Panc1 (cell line): ENCODE results near the gene CMYA5.

Experiments
- CTCF ChIP-seq: fragments of 450-650 bp; IDR thresholded peaks from 2 replicates; pipeline ENCODE4 v1.5.1; 2017; ENCODE audit warnings: mild to moderate bottlenecking
- POLR2AphosphoS5 ChIP-seq: IDR thresholded peaks from 2 replicates; pipeline ENCODE4 v1.6.1; 2012; ENCODE audit warnings: mild to moderate bottlenecking, low read depth, low read length, moderate library complexity
- REST ChIP-seq, 2 experiments: IDR thresholded peaks; 2 replicates each; pipeline ENCODE4 v1.6.1; 2011 to 2012; ENCODE audit warnings: low read depth in 2 of 2, control low read depth in 1 of 2, low read length in 1 of 2, mild to moderate bottlenecking in 1 of 2, moderate library complexity in 1 of 2; ENCODE audit not compliant: insufficient read depth in 1 of 2

DNA sequence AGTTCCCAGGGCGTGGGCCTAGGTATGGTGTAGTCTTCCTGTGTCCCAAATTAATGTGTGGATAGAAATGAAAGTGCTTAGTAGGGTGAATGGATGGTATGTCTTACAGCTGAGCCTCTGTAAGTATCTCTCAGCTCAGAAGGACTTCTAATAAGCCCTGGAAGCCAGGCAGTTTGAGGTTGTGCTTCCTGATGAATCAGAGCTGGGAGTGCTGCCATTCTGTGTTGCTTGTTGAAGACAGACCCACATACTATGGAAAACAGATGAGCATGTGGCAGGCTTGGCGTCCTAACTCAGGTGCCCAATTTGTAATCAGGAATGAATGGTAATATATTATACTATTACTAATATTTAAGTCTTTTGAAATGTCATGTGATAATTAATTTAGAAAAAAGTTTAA lies 69.8 kb downstream of the CMYA5 start:
- no peak for TF ChIP-seq CTCF
- TF ChIP-seq POLR2AphosphoS5 = no peak
- TF ChIP-seq REST (IDR thresholded peaks at IDR 0.05; ENCODE audit: insufficient read depth in 1 of 2, low read depth in 2 of 2, low read length in 1 of 2) = no peak
